LoVo (cell line): ENCODE data around the gene SLC24A4.
A peak's percentile ranks its signal among the peaks of the same experiment; 100 is the strongest.

Experiments used
- DNase-seq: peaks from one replicate; pipeline ENCODE4 v3.0.0-alpha.2; 2016; ENCODE audit warnings: low spot score

The SLC24A4 gene

DNA sequence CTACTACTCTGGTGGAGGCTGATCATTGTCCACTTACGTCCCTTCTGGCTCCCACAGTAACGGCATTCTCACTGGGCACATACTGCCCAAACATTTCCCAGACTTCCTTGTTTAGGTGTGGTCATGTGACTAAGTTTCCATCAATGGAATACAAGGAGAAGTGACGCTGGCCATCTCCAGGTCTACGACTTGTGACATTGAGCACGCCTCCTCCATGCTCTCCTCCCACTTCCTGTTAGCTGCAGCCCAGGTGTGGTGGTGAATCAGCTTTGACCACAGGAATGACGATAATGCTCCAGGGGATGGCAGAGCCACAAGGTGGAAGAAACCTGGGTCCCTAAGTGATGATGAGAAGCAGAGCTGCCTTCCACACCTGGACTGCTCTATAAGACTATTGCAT lies 6.0 kb upstream of the SLC24A4 start:
- peak; percentile 29 for DNase-seq

- no peak for DNase-seq
Observed at GRCh38 chr14:92317511-92317910, 5.5 kb upstream of the SLC24A4 start.

GRCh38 chr14:92321701-92322100 lies 1.3 kb upstream of the SLC24A4 start:
- no peak for DNase-seq

DNA sequence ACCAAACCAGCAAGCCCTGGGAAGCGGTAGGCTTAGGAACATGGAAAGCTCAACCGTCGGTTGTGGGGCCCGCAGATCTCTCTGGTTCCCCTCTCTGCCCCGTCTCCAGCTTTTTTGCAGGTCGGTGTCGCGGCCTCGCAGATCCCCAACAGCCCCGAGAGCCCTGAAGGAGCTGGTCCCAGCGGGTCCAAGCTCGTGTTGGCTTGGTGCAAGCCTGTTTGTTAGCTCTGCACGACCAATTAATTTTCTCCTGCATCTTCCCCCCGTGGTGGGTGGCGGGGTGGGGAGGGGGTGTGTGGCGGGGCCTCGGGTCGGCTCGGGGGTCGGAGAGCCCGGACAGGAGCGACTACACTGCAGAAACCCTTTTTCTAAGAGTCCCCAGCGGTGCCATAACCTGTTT lies 449 bp upstream of the SLC24A4 start:
- DNase-seq, result no peak

DNA sequence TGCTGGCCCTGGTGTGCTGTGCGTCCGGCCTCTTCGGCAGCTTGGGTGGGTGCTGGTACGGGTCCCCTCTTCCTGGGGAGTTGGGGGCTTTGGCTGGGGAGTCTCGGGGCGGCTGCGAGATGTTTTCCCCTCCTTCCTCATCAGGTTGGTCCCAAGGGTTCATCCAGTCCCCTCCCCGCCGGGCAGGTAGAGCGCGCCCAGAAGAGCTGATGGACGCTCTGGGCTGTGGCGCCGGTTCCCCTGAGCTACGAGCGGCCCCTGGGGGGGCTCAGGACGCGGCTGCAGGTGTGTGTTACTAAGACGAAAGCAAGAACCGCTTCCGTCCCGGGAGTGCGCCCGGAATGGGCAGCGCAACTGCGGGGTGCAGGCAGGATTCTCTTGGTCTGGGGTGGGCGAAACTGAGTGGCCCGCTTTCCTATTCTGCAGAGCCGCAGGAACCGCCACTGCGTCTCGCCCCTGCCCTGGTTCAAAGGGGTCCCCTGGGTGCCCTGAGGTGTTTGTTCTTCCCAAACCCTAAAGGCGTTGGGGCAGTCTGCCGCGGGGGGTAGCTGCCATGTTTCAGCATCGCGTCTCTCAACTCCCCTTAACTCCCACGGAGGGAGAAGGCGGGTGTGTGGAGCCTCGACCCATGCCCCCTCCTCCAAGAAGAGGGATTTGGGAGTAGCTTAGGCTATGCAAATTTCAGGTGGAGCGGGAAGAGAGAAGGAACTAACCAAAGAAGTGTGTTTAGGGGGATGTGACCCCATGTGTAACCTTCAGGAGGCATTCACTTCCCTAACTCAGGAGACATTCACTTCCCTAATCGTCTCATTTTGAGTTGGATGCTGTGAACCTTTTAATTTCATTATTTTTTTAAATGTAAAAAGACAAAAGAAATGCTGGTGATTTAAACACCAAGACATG lies 1.2 kb downstream of the SLC24A4 start:
- no peak for DNase-seq

DNA sequence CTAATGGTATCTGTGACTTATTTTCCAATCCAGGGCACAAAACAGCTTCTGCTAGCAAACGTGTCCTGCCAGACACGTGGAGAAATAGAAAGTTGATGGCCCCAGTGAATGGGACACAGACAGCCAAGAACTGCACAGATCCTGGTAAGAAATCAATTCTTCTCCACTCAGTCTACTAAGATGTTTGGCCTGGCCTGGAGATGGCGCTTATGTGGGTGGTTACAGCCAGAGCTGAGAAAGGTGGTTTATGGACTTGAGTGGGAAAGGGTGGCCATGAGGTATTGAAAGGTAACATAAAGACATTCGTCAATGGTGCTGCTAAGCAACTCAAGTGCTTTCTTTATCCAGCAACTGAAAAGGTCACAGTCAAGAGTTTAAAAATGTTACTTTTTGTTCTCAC lies 2.9 kb downstream of the SLC24A4 start:
- DNase-seq, result no peak

DNA sequence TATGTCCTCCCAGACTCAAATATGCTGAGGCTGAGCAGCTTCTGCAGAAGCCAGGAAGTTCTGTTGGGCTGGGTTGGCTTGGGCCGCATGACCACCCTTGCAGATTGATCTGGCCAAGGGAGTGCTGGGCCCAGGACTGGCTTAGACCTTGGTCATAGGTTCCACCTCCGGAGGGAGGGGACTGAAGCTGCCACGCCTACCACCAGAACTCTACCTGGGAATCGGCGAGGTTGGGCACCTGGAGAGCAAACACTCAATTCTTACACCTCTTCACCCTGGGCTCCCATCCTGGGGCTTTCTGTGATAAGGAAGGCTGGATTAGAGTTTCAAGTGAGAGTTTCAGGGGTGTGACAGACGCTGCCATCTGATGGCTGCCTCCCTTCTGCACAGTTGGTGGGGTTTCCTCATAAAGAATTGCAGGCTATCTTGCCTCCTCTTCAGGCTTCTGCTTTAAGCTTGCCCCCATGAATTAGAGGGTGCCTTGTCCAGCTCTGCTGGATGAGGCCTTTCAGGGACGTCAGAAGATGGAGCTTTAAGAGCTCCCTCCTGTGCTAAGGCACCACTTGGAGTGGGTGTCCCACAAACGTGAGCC lies 5.8 kb downstream of the SLC24A4 start:
- DNase-seq, result no peak

DNA sequence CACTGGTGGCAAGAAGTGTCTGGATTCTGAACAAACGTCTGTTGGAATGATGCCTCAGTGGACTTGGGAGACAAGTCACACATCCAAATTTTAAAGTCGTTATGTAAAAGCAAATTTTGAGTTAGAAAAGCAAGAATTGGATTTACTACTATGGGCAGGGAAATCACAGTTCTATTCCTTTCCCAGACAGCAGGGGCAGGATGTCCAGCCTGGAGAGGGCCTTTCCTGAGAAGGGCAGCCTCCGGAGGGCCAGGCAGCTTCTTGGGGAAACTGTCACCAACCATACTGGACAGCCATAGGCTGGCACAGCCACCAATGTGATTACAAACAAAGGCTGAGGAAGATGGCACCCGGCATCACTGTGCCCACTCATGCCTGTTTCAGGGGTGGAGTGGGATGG lies 11.1 kb downstream of the SLC24A4 start:
- no peak for DNase-seq

- DNase-seq, result no peak
Observed at GRCh38 chr14:92336363-92336762, 13.4 kb downstream of the SLC24A4 start.

- DNase-seq, result no peak
Observed at GRCh38 chr14:92339426-92339825, 16.5 kb downstream of the SLC24A4 start.

DNA sequence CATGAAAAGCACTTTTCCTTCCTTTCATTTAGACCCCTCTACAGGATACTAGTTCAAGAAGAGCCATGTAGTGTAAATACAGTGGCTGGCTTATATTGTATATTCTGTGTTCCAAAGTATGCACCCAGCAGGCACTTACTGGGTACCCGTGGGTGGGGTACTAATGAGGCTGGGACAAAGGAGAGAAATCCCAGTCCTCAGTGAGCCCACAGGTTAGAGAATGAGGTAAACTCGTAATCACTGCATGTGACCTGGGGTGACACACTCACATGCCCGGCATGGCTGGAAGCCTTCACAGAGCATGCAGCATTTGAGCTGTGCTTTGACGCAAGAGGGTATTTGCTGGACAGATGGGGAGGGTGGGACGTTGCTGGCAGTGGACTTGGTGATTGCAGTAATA lies 17.1 kb downstream of the SLC24A4 start:
- no peak for DNase-seq

DNA sequence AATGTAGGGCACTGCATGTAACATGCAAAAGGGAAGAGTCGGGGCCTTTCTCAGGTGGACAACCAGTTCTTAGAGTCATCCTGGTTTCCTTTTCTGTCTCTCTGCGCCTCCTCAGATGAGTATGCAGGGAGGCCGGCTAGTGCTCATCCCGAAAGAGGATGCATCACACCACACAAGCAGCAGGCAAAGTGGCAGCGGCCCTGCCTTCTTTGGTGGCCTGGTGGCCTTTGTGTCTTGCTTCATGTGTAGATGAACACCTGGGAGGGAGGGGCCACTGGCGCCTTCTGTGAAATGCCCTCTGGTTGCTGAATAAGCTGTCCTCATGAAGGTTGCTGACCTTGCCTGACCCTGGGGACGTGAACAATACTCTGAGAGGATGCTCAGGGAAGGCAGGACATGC lies 18.0 kb downstream of the SLC24A4 start:
- DNase-seq, result no peak

GRCh38 chr14:92341791-92342190 lies 18.8 kb downstream of the SLC24A4 start:
- DNase-seq, result no peak

DNA sequence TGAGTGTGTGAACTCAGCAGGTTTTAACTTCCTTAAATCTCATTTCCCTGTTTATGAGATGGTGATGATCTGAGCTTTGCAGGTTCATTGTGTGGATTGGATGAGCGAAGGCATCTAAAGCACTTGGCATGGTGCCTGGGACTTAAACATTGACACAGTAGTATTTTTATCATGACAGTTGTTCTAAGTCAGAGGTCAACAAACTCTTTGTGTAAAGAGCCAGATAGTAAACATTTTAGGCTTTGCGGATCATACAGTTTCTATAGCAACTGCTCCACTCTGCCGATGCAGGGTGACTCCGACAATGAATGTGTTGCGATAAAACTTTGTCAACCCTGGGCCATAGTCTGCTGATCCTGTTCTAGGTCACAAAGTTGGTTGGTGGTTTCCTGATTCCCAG lies 25.2 kb downstream of the SLC24A4 start:
- DNase-seq, result peak; percentile 14

- no peak for DNase-seq
Observed at GRCh38 chr14:92351750-92352149, 28.8 kb downstream of the SLC24A4 start.

DNA sequence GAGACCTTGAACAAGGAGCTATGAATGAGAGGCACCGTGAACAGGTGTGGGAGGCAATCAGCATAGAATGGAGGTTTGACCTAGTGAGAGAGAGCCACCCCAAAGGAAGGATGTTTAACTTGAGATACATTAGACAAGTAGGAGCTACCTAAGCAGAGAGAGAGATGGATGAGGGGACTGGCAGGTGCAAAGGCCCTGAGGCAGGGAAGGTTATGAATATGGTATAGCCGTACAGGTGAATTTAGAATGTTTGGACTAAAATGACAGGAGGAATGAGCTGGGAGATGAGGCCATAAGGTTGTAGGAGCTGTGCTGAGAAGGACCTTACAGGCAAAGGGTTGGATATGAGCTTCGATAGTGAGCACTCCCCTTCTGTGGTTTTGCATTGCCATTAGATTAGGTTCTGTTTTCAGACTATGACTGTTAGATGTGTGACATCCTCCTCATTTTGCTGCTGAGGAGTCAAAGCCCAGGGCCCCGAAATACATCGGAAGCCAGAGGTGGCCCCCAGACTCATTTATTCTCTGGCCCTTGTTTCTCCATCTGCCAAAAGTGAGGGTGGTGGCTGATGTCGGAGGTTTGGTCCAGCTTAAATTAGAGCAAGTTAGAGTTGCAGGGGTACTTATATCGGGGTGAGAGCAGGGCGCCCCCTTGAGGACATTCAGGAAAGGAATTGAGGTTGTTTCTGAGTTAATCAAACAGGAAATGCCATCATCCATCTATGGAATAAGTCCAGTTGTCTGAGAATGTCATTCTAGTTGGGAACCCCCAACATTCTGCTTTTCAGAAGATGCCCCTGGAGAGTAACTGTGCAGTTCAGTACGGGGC lies 29.4 kb downstream of the SLC24A4 start:
- peak; percentile 4 for DNase-seq

DNA sequence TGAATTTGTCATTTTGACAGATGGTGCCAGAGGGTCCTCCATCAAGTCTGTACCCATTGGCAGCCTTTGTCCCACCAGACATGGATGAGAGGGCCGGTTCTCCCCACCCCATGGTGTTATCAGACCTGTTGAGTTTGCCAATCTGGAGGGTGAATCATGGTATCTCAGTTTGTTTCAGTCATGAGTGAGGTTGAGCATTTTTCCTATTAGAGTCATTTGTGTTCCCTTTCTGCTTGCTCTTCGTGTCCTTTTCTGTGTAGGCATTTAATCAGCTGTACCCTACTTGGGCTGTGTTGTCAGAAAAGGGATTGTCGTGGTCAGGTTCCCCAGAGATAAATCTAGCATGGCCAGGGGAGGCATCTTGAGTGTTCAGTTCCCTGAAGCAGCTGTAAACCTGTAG lies 30.5 kb downstream of the SLC24A4 start:
- no peak for DNase-seq

DNA sequence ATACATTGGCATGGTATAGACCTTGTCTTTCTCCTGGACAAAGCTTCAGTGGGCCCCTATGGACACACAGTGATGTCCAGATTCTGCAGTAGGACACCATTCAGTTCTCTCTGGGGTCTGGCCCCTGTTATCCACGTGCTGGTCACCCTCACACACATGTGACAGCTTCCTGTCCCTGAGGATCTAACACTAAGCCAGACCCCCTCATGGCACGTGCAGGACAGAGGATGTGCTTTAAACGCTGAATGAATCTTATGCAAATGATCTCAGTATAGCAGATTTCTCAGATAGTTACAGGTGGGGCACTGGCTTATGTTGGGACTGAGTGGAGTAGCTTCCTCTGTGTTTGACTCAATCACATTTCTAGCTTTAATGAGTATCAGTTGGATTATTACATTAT lies 33.7 kb downstream of the SLC24A4 start:
- DNase-seq, result no peak

GRCh38 chr14:92360651-92361370 lies 37.8 kb downstream of the SLC24A4 start:
- DNase-seq, result no peak

DNA sequence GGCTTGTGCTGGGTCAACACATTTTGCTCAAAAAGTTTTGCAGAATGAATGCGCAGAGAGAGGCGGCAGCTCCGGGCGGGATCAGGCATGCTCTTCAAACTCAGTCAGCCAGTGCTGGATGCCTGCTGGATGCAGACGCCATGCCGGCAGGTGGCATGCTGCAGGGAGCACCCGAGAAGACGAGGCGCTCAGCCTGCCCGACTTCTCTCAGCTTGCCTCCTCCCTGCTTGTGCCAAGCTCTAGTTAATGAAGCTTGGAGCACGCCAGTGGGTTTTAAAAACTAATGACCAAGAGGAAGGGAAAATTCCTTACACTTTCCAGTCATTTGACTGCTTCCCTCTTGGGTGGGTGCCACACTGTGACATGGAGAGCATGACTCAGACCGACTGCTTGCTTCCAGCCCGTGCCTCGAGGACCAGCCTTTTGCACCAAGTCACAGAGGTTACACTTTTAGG lies 39.8 kb downstream of the SLC24A4 start:
- peak; percentile 18 for DNase-seq

DNA sequence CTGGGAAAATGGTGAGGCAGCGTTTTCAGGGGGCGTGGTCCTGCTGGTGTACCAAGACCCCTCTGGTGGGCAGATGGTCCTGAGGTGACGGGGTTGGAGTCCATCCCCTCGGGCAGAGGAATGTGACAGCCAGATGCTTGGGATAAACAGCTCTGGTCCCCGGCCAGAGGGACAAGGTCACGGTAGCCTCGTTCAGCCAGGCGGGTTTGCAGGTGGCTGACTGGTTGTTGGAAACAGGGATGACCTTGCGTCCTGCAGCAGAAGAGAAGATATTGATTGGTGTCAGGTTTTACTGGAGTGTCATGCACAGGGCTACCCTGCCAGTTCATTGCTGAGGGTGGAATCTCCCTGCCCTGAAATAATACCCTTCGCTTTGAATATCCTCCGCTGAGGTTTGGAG lies 43.3 kb downstream of the SLC24A4 start:
- DNase-seq, result no peak

- no peak for DNase-seq
Observed at GRCh38 chr14:92368001-92368400, 45.0 kb downstream of the SLC24A4 start.
